ENCODE data around the gene CDHR3. TPM values are rescaled to one million over a fixed set of nuclear protein-coding genes. Genes with fewer than 3 reads are reported as not detected.

CDHR3 gene
- total RNA-seq, 1 experiment from 2014 or later: 3.1 TPM

- in situ Hi-C loops (cut with HindIII; ENCODE audit: low pct_unique_long_range_greater_than_20kb, low sequenced_read_pairs): no loop called here
- no peak for DNase-seq (ENCODE audit: low read depth, low spot score)
Measured at GRCh38 chr7:106082087-106082854, 119.2 kb downstream of the CDHR3 start.

Other genes starting within 250 kb of the CDHR3 start
- 16.3 and 19.8 TPM in 2 replicates for gene ATXN7L1, start 86.7 kb upstream of the CDHR3 start, total RNA-seq (2014; rRNA removed; shearing (Covaris generic))
- 47.4 and 47.7 TPM in 2 replicates for gene SYPL1, start 149.0 kb downstream of the CDHR3 start, total RNA-seq (2014; rRNA removed; shearing (Covaris generic))